Tibial nerve (tissue), 4 donors: ENCODE data around the gene PGAM2.

Experiments
- CTCF ChIP-seq, 5 experiments: fragments of 200-600 bp in 3 of 5; fragments of 450-650 bp in 2 of 5; sonication (generic) in 3 of 5; IDR thresholded peaks; one replicate each; pipeline ENCODE4 v1.5.1; 2016 to 2019; ENCODE audit warnings: antibody characterized with exemption in 5 of 5, mild to moderate bottlenecking in 3 of 5, moderate library complexity in 2 of 5
- EP300 ChIP-seq, 2 donors: sonication (generic); formaldehyde crosslinking; IDR thresholded peaks; one replicate each; pipeline ENCODE4 v1.6.1; 2017; ENCODE audit warnings: antibody characterized with exemption in 2 of 2, mild to moderate bottlenecking in 1 of 2
- POLR2A ChIP-seq, 2 donors: fragments of 450-650 bp; IDR thresholded peaks; one replicate each; pipeline ENCODE4 v1.6.1; 2017; ENCODE audit warnings: antibody characterized with exemption in 2 of 2, mild to moderate bottlenecking in 2 of 2, moderate library complexity in 2 of 2

- no peak for TF ChIP-seq CTCF (IDR thresholded peaks at IDR 0.05)
- TF ChIP-seq EP300 (IDR thresholded peaks at IDR 0.05), result no peak
- no peak for TF ChIP-seq POLR2A (IDR thresholded peaks at IDR 0.05)
These were observed 18.4 kb upstream of the PGAM2 start for GRCh38 chr7:44083796-44084195.
